ENCODE data around the gene PRIMA1. TPM values are rescaled to one million over a fixed set of nuclear protein-coding genes. Genes with fewer than 3 reads are reported as not detected.

PRIMA1 gene
- total and polyA plus RNA-seq, 10 of the 15 experiments (the other 5 are each of a cell fraction or from before 2014, with no cell fraction given): not detected

DNA sequence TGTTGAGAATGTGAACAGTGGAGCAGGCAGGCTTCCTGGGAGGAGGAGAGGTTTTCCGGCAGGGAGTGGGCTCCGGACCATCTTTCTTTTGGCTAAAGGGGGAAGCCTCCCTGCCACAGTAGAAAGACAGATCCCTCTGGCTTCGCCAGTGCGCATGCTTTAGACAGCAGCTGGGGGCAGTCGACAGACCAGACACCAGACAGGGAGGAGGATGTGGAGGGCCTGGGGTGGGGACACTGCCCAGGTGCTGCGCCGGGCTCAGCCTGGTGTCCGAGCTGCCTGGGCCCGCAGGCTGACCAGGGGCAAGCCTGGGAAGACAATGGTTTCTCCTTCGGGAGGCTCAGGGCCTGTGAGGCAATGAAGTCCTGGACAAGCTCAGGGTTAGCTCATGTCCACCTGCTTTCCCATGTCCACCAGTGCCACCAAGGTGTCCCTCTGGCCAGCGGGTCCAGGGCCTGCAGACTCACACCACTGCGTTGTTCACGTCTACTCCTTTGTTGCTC lies 67.3 kb downstream of the PRIMA1 start:
- Histone ChIP-seq H3K27ac (ENCODE audit: control insufficient read depth, insufficient read depth) (no peak overlapping the region), H3K4me2 (ENCODE audit: control insufficient read depth, insufficient read depth) (no peak overlapping the region), H3K27me3 (replicated peaks in 1 of 2; ENCODE audit: control insufficient read depth in 2 of 2, insufficient read depth in 2 of 2, low read length in 1 of 2) (peaks cover 0 to 2% of the 10 kb centered on the region in 2 experiments; a peak in 1 of 4 replicates), H4K20me1 (ENCODE audit: control insufficient read depth, insufficient read depth) (no peaks in the 10 kb centered on the region), H3K4me1 (ENCODE audit: control insufficient read depth, insufficient read depth, low read length) (no peaks in the 10 kb centered on the region), H3K79me2 (ENCODE audit: control insufficient read depth, insufficient read depth, low read length) (no peaks in the 10 kb centered on the region), H3K9me3 (replicated peaks; ENCODE audit: control insufficient read depth, insufficient read depth, low read length) (no peaks in the 10 kb centered on the region), H3K9ac (ENCODE audit: control insufficient read depth, insufficient read depth, low read length) (no peak overlapping the region), H2AFZ (ENCODE audit: control insufficient read depth, low read depth, low read length) (no peak overlapping the region), H3K4me3 (no peak overlapping the region), H3K36me3 (ENCODE audit: control insufficient read depth in 2 of 2, insufficient read depth in 2 of 2, low read length in 1 of 2) (no peaks in the 10 kb centered on the region)
- ChIA-PET SMC1A (ENCODE audit: uncharacterized antibody, unreplicated experiment) (no interaction called here), CTCF (no interaction called here), RAD21 (ENCODE audit: unreplicated experiment) (no interaction called here), POLR2A (no interaction called here)
- no TSS peak for BruUV-seq (replicated peaks)
- 41% methylated on average over 13 of the region's 13 CpGs for WGBS (ENCODE audit: insufficient coverage, insufficient replicate concordance, low lambda C conversion rate, missing lambda C conversion rate)
- no peak for ATAC-seq
- FAIRE-seq: no peak
- TF ChIP-seq ZNF207 (IDR thresholded peaks at IDR 0.05; ENCODE audit: borderline replicate concordance) (no peak), RELA (IDR thresholded peaks at IDR 0.05; ENCODE audit: borderline replicate concordance, partially characterized antibody) (no peak), SPI1 (IDR thresholded peaks at IDR 0.05; ENCODE audit: borderline replicate concordance, insufficient read depth, low read depth, low read length) (no peak), TAF1 (IDR thresholded peaks at IDR 0.05; ENCODE audit: borderline replicate concordance, low read depth, low read length) (no peak), CHD4 (IDR thresholded peaks at IDR 0.05) (no peak), RBBP5 (conservative IDR thresholded peaks at IDR 0.05) (no peak), SRF (IDR thresholded peaks at IDR 0.05; ENCODE audit: low read depth in 2 of 2, low read length in 2 of 2) (no peak)
- no peak for DNase-seq (ENCODE audit: low read depth, low spot score)
- in situ Hi-C loops (cut with MboI) (no loop called here), intact Hi-C loops (cut with micrococcal nuclease; ENCODE audit: unreplicated experiment) (no loop called here)

DNA sequence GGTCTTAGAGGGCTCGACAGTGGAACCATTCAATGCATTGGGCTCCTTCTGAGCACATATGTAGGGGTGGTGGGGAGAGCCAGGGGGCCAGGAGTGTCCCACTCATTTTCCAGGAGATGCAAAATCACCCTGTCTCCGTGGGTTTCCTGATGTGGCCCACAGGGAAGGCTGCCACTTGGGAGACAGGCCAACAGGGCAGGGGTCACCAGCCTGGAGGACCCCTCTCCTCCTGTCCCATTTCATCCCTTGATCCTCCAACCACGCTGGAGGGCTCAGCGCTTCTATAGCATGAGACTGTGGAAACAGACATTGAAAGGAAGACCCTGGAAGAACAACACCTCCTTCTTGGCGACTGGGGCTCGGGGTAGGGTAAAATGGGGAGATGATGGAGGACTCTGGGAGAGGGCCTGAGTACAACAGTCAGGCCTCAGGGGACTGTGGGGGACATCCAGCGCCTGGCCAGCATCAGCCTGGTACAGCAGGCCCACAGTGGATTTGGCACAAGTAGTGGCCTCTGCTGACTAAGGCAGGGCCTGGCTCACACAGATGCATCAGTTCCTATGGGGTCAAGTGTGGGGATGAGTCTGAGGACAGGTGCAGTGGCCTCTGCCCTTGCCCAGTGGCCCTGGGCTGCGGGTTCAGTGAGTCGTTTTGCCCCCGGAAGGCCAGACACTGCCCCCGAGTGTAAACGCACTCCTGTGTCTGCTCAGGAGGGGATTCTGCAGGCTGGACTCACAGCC lies 68.0 kb downstream of the PRIMA1 start:
- H3K27me3 ChIP-seq (replicated peaks in 1 of 2; ENCODE audit: control insufficient read depth in 2 of 2, insufficient read depth in 2 of 2, low read length in 1 of 2): peaks cover 0 to 2% of the 10 kb centered on the region in 2 experiments; a peak in 1 of 4 replicates
- POLR2A ChIA-PET: no interaction called here
- H3K36me3 ChIP-seq (ENCODE audit: control insufficient read depth in 2 of 2, insufficient read depth in 2 of 2, low read length in 1 of 2): no peaks in the 10 kb centered on the region
- H3K9ac ChIP-seq (ENCODE audit: control insufficient read depth, insufficient read depth, low read length): no peak overlapping the region
- FAIRE-seq (no peak), ATAC-seq (no peak), DNase-seq (ENCODE audit: low read depth, low spot score) (no peak)
- H3K9me3 ChIP-seq (replicated peaks; ENCODE audit: control insufficient read depth, insufficient read depth, low read length): no peaks in the 10 kb centered on the region
- H3K4me1 ChIP-seq (ENCODE audit: control insufficient read depth, insufficient read depth, low read length): no peaks in the 10 kb centered on the region
- SMC1A ChIA-PET (ENCODE audit: uncharacterized antibody, unreplicated experiment): no interaction called here
- 21% methylated on average over 12 of the region's 12 CpGs for WGBS (ENCODE audit: insufficient coverage, insufficient replicate concordance, low lambda C conversion rate, missing lambda C conversion rate)
- in situ Hi-C loops (cut with MboI) (no loop called here), intact Hi-C loops (cut with micrococcal nuclease; ENCODE audit: unreplicated experiment) (no loop called here)
- TF ChIP-seq MEF2B (IDR thresholded peaks at IDR 0.05; ENCODE audit: partially characterized antibody, poor library complexity, severe bottlenecking): no peak
- no peak for TF ChIP-seq FOXK2 (IDR thresholded peaks at IDR 0.05)
- no peak for TF ChIP-seq MTA3 (IDR thresholded peaks at IDR 0.05; ENCODE audit: borderline replicate concordance, low read length)
- TF ChIP-seq, protein P1, sequence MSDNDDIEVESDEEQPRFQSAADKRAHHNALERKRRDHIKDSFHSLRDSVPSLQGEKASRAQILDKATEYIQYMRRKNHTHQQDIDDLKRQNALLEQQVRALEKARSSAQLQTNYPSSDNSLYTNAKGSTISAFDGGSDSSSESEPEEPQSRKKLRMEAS (IDR thresholded peaks at IDR 0.05; ENCODE audit: low read depth, low read length): no peak
- TF ChIP-seq, protein P2, sequence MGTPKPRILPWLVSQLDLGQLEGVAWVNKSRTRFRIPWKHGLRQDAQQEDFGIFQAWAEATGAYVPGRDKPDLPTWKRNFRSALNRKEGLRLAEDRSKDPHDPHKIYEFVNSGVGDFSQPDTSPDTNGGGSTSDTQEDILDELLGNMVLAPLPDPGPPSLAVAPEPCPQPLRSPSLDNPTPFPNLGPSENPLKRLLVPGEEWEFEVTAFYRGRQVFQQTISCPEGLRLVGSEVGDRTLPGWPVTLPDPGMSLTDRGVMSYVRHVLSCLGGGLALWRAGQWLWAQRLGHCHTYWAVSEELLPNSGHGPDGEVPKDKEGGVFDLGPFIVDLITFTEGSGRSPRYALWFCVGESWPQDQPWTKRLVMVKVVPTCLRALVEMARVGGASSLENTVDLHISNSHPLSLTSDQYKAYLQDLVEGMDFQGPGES (IDR thresholded peaks at IDR 0.05): no peak
- no peaks in the 10 kb centered on the region for H4K20me1 ChIP-seq (ENCODE audit: control insufficient read depth, insufficient read depth)
- H3K79me2 ChIP-seq (ENCODE audit: control insufficient read depth, insufficient read depth, low read length): no peaks in the 10 kb centered on the region
- H2AFZ ChIP-seq (ENCODE audit: control insufficient read depth, low read depth, low read length): no peak overlapping the region
- no TSS peak for BruUV-seq (replicated peaks)
- H3K4me2 ChIP-seq (ENCODE audit: control insufficient read depth, insufficient read depth): no peak overlapping the region
- H3K27ac ChIP-seq (ENCODE audit: control insufficient read depth, insufficient read depth): no peak overlapping the region
- RAD21 ChIA-PET (ENCODE audit: unreplicated experiment): no interaction called here
- CTCF ChIA-PET: no interaction called here
- no peak overlapping the region for H3K4me3 ChIP-seq

Measured in GM12878 (cell line).